Neutrophil (primary cell): ENCODE data around the gene ZACN.

Experiments
- H3K27ac ChIP-seq: fragments of 200-600 bp; sonication (generic); 2 replicates; pipeline ENCODE4 v1.5.1; 2016; ENCODE audit warnings: mild to moderate bottlenecking, moderate library complexity
- H3K27me3 ChIP-seq: fragments of 200-600 bp; sonication (generic); 2 replicates; pipeline ENCODE4 v1.6.0; 2016; ENCODE audit warnings: mild to moderate bottlenecking
- H3K36me3 ChIP-seq: fragments of 200-600 bp; sonication (generic); 2 replicates; pipeline ENCODE4 v1.5.1; 2017
- H3K4me1 ChIP-seq, 2 experiments: fragments of 200-600 bp in 1 of 2; sonication (generic) in 1 of 2; 1 replicate in 1 of 2; 2 replicates in 1 of 2; pipeline versions ENCODE4 v1.5.1 to v1.6.1; 2013 to 2016; ENCODE audit warnings: low read depth in 1 of 2, low read length in 1 of 2, mild to moderate bottlenecking in 1 of 2, moderate library complexity in 1 of 2; ENCODE audit not compliant: control insufficient read depth in 1 of 2, insufficient read depth in 1 of 2
- H3K4me3 ChIP-seq, 2 experiments: fragments of 200-600 bp in 1 of 2; sonication (generic) in 1 of 2; 1 replicate in 1 of 2; 2 replicates in 1 of 2; pipeline ENCODE4 v1.5.1; 2013 to 2016; ENCODE audit warnings: low read depth in 1 of 2, low read length in 1 of 2, mild to moderate bottlenecking in 1 of 2, moderate library complexity in 1 of 2
- H3K9me3 ChIP-seq: fragments of 200-600 bp; sonication (generic); 2 replicates; pipeline ENCODE4 v1.5.1; 2016
- CTCF ChIP-seq: fragments of 200-600 bp; sonication (generic); IDR thresholded peaks from 2 replicates; pipeline ENCODE4 v1.5.1; 2016; ENCODE audit warnings: antibody characterized with exemption

ZACN gene

DNA sequence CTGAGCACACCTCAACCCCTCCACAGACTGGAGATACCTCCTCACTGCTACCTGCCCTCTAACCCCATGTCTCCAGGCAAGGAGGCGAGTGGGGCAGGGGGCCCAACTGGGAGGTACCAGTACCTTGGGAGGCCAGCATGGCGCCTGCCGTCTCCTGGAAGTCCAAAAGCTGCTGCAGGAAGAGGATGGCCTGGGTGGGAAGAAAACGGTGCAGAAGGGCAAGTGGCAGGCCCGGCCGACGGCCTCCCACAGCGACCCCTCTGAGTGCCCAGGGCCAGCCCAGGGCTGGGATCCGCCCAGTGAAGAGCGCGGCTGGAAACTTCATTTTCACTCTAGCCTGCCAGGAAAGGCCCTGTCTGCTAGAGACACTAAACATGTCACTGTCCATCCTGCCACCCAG is 8.5 kb downstream of the ZACN start:
- H3K9me3 ChIP-seq = no peaks in the 10 kb centered on the region
- TF ChIP-seq CTCF = no peak
- H3K4me3 ChIP-seq = no peak overlapping the region
- H3K27ac ChIP-seq = no peak overlapping the region
- no peaks in the 10 kb centered on the region for H3K4me1 ChIP-seq
- H3K36me3 ChIP-seq = peaks cover 99% of the 10 kb centered on the region
- no peaks in the 10 kb centered on the region for H3K27me3 ChIP-seq

DNA sequence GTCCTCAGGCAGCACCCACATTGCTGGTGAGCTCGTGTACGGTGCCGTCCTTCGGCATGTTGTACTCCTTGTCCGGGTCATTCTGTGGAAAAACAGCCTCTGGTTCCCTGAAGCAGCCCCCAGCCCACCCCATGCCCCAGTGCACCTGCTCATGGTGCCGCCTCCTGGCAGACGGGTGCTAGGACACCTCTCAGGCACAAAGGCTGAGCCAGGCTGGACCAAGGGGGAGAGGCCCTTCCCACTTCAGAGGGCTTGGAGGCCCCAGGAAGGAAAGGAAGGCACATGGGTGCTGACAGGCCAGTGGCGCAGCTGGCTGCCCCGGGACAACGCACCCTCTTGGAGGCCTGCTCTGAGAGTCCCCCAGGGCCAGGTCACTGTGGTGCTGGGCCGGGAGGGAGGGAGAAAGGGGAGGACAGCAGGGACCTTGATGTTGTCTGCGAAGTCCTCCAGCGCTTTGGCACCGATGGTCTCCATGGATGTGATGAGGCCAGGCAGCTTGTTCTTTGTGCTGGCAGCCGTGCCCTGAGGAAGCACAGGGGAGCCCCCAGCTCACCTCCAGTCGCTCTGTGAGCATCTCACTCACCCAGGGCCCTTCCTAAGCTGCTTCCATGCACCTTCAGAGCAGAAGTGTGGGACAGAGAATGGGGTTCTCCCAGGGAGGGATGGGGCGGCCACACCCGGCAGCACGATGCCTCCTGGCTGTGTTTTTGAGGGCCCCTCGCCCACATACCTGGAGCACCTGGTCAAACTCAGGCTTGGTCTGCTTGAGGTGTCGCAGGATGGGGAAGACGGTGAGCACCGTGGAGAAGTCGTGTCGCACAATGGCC is 9.3 kb downstream of the ZACN start:
- H3K27me3 ChIP-seq = no peaks in the 10 kb centered on the region
- no peak overlapping the region for H3K4me3 ChIP-seq
- TF ChIP-seq CTCF = no peak
- H3K27ac ChIP-seq = no peak overlapping the region
- H3K36me3 ChIP-seq = peaks cover 99% of the 10 kb centered on the region
- H3K9me3 ChIP-seq = no peaks in the 10 kb centered on the region
- H3K4me1 ChIP-seq = no peaks in the 10 kb centered on the region

DNA sequence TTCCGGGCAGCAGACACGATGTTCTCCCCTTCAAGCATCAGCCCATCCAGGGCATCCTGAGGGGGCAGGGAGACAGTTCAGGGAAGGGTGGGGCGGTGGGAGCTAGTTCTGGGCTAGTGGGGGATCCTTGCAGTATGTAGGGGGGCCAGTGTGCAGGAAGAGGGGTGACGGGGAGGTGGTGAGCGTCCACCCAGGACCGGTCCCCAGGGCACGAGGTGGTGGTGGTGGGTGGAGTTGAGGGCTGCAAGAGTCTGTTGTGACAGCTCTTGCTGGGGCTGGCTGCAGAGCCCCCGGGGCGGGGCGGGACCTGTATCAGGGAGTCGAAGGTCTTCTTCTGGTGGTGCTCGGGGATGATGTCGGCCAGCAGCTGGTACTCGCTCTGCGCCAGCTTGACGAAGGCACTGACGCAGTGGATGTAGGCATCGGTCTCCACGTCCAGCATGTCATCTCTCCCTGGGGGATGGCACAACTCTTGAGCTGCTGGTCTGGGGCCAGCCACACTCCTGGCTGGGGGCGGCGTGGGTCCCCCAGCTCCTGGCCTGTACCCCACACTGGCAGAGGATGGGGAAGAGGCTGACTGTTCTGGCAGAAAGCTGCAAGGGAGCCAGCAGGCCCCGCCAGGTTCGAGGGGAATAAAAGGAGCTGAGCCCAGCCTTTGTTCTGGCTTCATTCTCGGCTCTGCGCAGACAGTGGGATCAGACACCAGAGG is 10.0 kb downstream of the ZACN start:
- Histone ChIP-seq H3K27me3 (no peaks in the 10 kb centered on the region), H3K27ac (no peak overlapping the region), H3K36me3 (peaks cover 99% of the 10 kb centered on the region), H3K9me3 (no peaks in the 10 kb centered on the region), H3K4me1 (no peaks in the 10 kb centered on the region), H3K4me3 (no peak overlapping the region)
- TF ChIP-seq CTCF = no peak

GRCh38 chr17:76089680-76090516 is 10.9 kb downstream of the ZACN start:
- Histone ChIP-seq H3K36me3 (peaks cover 99% of the 10 kb centered on the region), H3K27ac (no peak overlapping the region), H3K4me1 (no peaks in the 10 kb centered on the region), H3K27me3 (no peaks in the 10 kb centered on the region), H3K9me3 (no peaks in the 10 kb centered on the region), H3K4me3 (no peak overlapping the region)
- TF ChIP-seq CTCF = no peak

GRCh38 chr17:76090517-76091129 is 11.6 kb downstream of the ZACN start:
- no peaks in the 10 kb centered on the region for H3K4me1 ChIP-seq
- peaks cover 94% of the 10 kb centered on the region for H3K36me3 ChIP-seq
- no peak overlapping the region for H3K27ac ChIP-seq
- no peaks in the 10 kb centered on the region for H3K27me3 ChIP-seq
- TF ChIP-seq CTCF = no peak
- no peaks in the 10 kb centered on the region for H3K9me3 ChIP-seq
- H3K4me3 ChIP-seq = no peak overlapping the region
